HG02763 (cell line): Measurements from ENCODE around the gene NPAS1.
A peak's percentile ranks its signal among the peaks of the same experiment; 100 is the strongest.

ENCODE experiments used
- ATAC-seq: cut with Tn5 transposase; IDR thresholded peaks from one replicate; pipeline ENCODE4 v1.9.1; 2021; ENCODE audit warnings: mild to moderate bottlenecking, moderate library complexity; ENCODE audit not compliant: unreplicated experiment

Gene NPAS1

DNA sequence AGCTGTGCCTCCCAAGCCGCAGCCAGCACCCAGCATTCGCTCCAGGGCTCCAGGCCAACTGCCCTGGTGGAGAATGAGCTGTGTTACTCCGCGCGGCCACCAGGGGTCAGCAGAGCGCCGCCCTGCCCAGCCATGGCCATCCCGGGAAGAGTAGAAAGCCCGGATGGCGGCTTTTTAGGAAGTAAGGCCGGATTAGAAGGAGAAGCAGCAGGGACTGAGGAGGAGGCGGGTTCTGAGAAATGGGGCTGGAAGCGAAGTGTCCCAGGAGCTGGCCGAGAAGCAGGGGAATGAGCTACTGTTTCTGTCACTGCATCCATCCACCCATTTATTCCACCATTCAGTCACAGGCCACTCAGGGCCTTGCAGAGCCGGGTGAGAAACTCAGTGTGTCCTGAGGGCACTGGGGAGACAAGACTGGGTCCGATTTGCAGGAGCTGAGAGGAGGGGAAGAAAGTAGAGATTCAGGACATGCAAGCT, 6.6 kb upstream of the NPAS1 start:
- no peak for ATAC-seq

DNA sequence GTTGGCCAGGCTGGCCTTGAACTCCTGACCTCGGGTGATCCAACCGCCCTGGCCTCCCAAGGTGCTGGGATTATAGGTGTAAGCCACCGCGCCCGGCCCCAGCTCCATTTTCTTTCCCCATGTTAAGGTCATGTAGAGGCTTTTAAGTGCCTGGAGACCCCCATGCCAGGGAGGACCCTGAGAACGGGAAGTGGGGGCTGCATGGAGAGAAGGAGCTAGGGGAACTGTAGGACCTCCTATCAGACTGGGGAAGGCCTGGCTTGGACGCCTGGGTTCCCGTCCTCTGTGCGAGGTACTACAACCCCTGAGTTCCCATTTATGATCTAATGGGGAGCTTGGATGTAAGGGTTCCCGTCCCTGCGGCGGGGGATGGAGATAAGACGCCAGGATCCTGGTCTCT, 714 bp upstream of the NPAS1 start:
- no peak for ATAC-seq

GRCh38 chr19:47020132-47020805, 632 bp downstream of the NPAS1 start:
- no peak for ATAC-seq

DNA sequence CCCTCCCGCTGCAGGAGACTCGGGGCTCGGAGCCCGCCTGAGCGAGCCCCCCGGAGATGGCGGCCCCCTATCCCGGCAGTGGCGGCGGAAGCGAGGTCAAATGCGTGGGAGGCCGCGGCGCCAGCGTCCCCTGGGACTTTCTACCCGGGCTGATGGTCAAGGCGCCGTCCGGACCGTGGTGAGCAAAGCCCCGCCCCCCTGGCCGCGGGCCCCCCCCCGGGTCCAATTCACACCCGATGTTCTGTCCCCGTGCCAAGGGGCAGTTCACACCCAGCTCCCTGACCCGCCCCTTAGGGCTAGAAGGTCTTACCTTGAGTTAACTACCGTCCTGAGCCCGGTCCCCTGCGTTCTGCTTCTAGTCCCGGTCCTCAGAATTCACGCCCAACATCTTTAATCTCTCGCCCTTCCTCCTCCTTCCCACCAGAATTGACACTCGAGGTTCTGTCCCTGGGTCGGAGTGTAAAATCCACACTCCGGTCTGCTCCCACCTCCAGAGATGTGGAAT, 1.4 kb downstream of the NPAS1 start:
- no peak for ATAC-seq

DNA sequence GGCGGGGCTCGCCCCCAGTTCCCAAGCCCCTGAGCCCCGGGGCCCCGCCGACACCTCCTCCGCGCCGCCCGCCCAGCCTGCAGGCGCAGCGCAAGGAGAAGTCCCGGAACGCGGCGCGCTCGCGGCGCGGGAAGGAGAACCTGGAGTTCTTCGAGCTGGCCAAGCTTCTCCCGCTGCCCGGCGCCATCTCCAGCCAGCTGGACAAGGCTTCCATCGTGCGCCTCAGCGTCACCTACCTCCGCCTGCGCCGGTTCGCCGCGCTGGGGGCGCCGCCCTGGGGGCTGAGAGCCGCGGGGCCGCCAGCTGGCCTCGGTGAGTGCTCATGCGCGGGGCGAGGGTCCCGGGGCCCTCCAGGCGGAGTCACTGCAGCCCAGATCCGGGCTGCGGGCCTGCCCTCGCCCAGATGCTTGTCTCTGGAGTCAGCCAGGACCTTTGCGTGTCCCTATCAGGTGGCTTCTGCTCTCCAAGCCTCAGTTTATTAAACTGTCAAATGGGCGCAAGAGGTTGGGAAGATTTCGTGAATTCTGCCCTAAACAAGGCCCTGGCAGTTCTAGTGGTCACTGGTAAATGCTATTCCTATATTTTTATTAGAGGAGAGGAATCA, 2.0 kb downstream of the NPAS1 start:
- ATAC-seq, result no peak

GRCh38 chr19:47022140-47022536, 2.5 kb downstream of the NPAS1 start:
- ATAC-seq, result no peak

- no peak for ATAC-seq
Measured at GRCh38 chr19:47022541-47023447, 3.2 kb downstream of the NPAS1 start.

GRCh38 chr19:47023448-47023794, 3.8 kb downstream of the NPAS1 start:
- ATAC-seq, result no peak

- ATAC-seq, result no peak
Measured at GRCh38 chr19:47024502-47024901, 4.9 kb downstream of the NPAS1 start.

DNA sequence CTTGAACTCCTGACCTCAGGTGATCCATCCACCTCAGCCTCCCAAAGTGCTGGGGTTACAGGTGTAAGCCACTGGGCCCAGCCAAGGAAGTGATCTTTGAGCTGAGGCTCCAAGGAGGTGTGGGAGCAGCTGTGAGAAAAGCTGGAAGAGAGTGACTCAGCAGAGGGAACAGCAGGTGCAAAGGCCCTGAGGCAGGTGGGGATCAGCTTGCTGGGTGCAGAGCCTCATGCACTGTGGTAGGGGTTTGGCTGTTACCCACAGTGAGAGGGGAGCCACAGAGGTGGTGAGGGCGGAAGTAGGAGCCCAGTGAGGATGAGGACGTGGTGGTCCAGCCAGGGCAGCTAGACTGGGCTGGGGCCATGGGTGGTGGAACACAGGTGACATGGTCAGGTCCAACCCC, 6.5 kb downstream of the NPAS1 start:
- ATAC-seq, result no peak

DNA sequence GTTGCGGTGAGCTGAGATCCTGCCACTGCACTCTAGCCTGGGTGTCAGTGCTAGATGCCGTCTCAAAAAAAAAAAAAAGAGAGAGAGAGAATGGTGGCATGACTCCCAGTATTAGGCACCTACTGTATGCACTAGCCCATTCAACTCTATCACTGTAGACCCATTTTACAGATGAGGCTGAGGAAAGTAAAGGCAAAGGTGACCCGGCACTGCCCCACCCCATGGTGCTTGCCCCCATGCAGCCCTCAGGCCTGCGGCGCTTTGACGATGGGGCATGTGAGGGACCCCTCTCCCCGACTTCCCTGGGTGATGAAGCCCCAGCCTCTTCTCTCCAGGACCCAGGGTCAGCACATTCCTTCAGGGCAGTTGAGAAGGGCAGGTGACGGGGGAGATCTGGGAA, 7.3 kb downstream of the NPAS1 start:
- ATAC-seq, result no peak

- ATAC-seq, result no peak
Measured at GRCh38 chr19:47027586-47028088, 8.0 kb downstream of the NPAS1 start.

DNA sequence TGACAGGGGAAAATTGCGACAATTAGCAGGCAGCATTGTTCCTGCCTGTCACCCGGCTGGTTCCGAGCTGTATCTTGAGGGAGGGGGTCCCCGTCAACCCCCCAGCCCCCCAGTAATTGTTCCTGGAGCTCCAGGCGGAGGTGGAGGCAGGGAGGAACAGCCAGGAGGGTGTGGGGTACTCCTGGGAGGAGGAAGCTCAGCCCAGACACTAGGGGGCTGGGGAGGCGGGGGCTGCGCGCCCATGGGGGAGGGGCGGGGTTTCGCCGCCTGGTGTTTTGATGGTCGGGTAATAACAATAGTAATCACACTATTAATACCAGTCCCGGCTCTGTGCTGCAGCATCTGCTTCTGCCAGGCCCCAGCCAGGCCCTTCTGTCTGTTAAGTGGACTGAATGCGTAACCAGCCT, 8.6 kb downstream of the NPAS1 start:
- no peak for ATAC-seq

- ATAC-seq, result no peak
Measured at GRCh38 chr19:47032171-47032811, 12.7 kb downstream of the NPAS1 start.

DNA sequence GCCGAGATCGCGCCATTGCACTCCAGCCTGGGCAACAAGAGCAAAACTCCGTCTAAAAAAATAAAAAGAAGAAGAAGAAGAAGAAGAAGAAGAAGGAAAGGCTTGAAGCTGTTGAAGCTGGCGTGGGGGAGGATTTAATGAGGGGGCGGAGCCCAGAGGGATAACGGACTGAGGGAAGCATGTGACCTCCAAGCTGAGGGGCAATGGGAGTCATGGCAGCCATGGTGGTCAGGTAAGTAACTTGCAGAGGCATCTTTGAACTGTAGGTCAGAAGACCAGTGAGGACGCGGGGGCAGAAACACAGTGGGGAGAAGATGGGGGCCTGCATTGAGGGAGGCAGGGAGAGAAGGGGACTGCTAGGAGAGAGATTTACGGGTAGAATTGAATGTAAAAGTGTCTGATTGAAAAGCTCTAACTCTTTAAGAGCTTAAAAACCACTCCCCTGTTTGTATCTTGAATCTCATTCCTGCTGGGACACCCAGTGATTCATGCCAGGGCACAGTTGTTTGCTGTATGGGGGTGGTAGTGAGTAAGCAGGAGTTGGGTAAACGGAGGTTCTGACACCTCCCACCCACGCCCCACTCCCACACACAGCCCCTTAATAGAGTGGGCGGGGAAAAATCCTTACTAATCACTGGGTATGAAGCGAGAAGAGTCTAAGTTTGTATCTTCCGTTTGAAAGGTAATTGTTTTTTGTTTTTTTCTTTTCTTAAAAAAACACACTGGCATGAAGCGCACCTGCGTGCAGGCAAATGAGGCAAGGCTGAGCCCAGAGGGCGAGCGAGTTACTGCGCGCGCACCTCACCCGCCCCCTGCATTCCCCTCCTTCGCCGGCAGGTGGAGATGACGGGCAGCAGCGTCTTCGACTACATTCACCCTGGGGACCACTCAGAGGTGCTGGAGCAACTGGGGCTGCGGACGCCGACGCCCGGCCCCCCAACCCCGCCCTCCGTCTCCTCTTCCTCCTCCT, 15.8 kb downstream of the NPAS1 start:
- peak; percentile 85 for ATAC-seq

GRCh38 chr19:47036097-47036651, 16.5 kb downstream of the NPAS1 start:
- no peak for ATAC-seq

GRCh38 chr19:47037766-47038165, 18.1 kb downstream of the NPAS1 start:
- no peak for ATAC-seq

GRCh38 chr19:47039239-47039874, 19.7 kb downstream of the NPAS1 start:
- no peak for ATAC-seq

DNA sequence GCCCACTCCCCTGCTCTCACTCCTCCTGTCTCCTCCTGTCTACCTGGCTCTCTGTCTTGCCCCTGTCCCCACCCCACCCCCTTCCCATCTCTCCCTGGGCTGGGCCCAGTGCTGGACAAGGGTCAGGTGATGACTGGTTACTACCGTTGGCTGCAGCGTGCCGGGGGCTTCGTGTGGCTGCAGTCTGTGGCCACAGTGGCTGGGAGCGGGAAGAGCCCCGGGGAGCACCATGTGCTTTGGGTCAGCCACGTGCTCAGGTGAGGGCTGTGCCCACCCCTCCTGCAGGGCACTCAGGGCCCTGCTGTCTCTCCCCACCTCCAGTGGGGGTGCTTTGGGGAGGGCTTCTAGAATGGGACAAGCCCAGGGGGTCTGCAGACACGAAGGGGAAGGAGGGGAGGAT, 21.2 kb downstream of the NPAS1 start:
- no peak for ATAC-seq
